ENCODE results near the gene LATS2. TPM values are rescaled to one million over a fixed set of nuclear protein-coding genes. Genes with fewer than 3 reads are reported as not detected.
A peak's percentile ranks its signal among the peaks of the same experiment; 100 is the strongest.

The LATS2 gene
- total RNA-seq, 4 donors from 2014 or later = 13.2 to 27.6 (median 21.1) TPM

GRCh38 chr13:21063031-21063430 lies 1.6 kb upstream of the LATS2 start:
- TF ChIP-seq, protein P1, sequence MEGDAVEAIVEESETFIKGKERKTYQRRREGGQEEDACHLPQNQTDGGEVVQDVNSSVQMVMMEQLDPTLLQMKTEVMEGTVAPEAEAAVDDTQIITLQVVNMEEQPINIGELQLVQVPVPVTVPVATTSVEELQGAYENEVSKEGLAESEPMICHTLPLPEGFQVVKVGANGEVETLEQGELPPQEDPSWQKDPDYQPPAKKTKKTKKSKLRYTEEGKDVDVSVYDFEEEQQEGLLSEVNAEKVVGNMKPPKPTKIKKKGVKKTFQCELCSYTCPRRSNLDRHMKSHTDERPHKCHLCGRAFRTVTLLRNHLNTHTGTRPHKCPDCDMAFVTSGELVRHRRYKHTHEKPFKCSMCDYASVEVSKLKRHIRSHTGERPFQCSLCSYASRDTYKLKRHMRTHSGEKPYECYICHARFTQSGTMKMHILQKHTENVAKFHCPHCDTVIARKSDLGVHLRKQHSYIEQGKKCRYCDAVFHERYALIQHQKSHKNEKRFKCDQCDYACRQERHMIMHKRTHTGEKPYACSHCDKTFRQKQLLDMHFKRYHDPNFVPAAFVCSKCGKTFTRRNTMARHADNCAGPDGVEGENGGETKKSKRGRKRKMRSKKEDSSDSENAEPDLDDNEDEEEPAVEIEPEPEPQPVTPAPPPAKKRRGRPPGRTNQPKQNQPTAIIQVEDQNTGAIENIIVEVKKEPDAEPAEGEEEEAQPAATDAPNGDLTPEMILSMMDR (IDR thresholded peaks at IDR 0.05) = no peak
- TF ChIP-seq POLR2A (IDR thresholded peaks at IDR 0.05) = no peak
- no peak overlapping the region for H3K4me3 ChIP-seq (ENCODE audit: low read depth, poor library complexity, severe bottlenecking)
- peak in 1 of 2 donors; percentile 65 for DNase-seq (ENCODE audit: low spot score in 2 of 2)
- 91 to 94% methylated on average over 2 of the region's 2 CpGs for WGBS, 2 donors
- intact Hi-C loops (cut with DNase I; ENCODE audit: low total_unique reads) = no loop called here

- peak in 1 of 2 donors; percentile 89 for DNase-seq (ENCODE audit: low spot score in 2 of 2)
- WGBS, 2 donors = 0 to 3% methylated on average over 32 to 33 of the region's 100 CpGs
- TF ChIP-seq, protein P1 (IDR thresholded peaks at IDR 0.05) = no peak
- TF ChIP-seq POLR2A (IDR thresholded peaks at IDR 0.05) = no peak
- intact Hi-C loops (cut with DNase I; ENCODE audit: low total_unique reads) = no loop called here
- peak overlapping the region; percentile 98 for H3K4me3 ChIP-seq (ENCODE audit: low read depth, poor library complexity, severe bottlenecking)
These were observed 903 bp downstream of the LATS2 start for GRCh38 chr13:21060338-21061028.

GRCh38 chr13:21059641-21060337 lies 1.6 kb downstream of the LATS2 start:
- TF ChIP-seq, protein P1 (IDR thresholded peaks at IDR 0.05) = no peak
- TF ChIP-seq POLR2A (IDR thresholded peaks at IDR 0.05) = no peak
- WGBS, 2 donors = 74% methylated on average over 35 of the region's 35 CpGs

GRCh38 chr13:21058361-21058760 lies 3.0 kb downstream of the LATS2 start:
- intact Hi-C loops (cut with DNase I; ENCODE audit: low total_unique reads) = no loop called here
- no peak overlapping the region for H3K4me3 ChIP-seq (ENCODE audit: low read depth, poor library complexity, severe bottlenecking)
- WGBS, 2 donors = 28 to 31% methylated on average over 2 of the region's 2 CpGs
- DNase-seq (ENCODE audit: low spot score in 2 of 2) = peak in 1 of 2 donors; percentile 45
- TF ChIP-seq POLR2A (IDR thresholded peaks at IDR 0.05) = no peak
- TF ChIP-seq, protein P1 (IDR thresholded peaks at IDR 0.05) = no peak

More at GRCh38 chr13:21059641-21060337, 1.6 kb downstream of the LATS2 start:
- peak overlapping the region; percentile 98 for H3K4me3 ChIP-seq (ENCODE audit: low read depth, poor library complexity, severe bottlenecking)
- peak in 1 of 2 donors; percentile 86 for DNase-seq (ENCODE audit: low spot score in 2 of 2)
- intact Hi-C loops (cut with DNase I; ENCODE audit: low total_unique reads) = no loop called here

- 42 to 74% methylated on average over 2 of the region's 2 CpGs for WGBS, 2 donors
- intact Hi-C loops (cut with DNase I; ENCODE audit: low total_unique reads) = no loop called here
- peak in 1 of 2 donors; percentile 75 for DNase-seq (ENCODE audit: low spot score in 2 of 2)
- no peak for TF ChIP-seq POLR2A (IDR thresholded peaks at IDR 0.05)
- TF ChIP-seq, protein P1 (IDR thresholded peaks at IDR 0.05) = no peak
- no peak overlapping the region for H3K4me3 ChIP-seq (ENCODE audit: low read depth, poor library complexity, severe bottlenecking)
These were observed 5.8 kb downstream of the LATS2 start for GRCh38 chr13:21055511-21056045.
